Cardiac fibroblast (primary cell): ENCODE measurements around the gene PREX1.

ENCODE experiments used
- DNase-seq, 2 donors: peaks; one replicate each; pipeline versions ENCODE4 v3.0.0 to v3.0.0-alpha.2; 2010; ENCODE audit warnings: low read depth in 2 of 2
- H3K4me3 ChIP-seq, 2 donors: replicated peaks in 1 of 2; 1 replicate in 1 of 2; 2 replicates in 1 of 2; pipeline ENCODE4 v1.5.1; 2011; ENCODE audit warnings: low read depth in 2 of 2, low read length in 2 of 2, mild to moderate bottlenecking in 2 of 2, moderate library complexity in 1 of 2
- CTCF ChIP-seq: IDR thresholded peaks from one replicate; pipeline ENCODE4 v1.5.1; 2011; ENCODE audit warnings: low read depth, mild to moderate bottlenecking, low read length, inconsistent platforms

The PREX1 gene

DNA sequence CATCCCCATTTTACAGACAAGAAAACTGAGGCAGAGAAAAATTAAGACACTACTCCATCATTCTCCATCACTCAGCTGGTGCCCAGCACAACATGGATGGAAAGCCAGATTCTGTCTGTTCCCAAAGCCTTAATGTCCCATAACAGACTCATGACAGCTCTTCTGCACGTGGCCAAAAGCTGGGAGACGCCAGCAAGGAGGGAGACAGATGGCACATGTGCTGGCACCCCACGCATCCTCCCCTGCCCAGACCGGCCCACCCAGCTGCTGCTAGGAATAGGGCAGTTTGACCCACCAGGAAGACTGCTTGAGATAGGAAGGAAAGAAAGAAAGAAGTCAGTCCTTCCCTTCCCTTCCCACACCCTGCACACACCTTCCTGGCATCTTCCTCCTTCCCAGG is 96.3 kb downstream of the PREX1 start:
- no peak for TF ChIP-seq CTCF
- H3K4me3 ChIP-seq = no peak overlapping the region
- DNase-seq = no peak

DNA sequence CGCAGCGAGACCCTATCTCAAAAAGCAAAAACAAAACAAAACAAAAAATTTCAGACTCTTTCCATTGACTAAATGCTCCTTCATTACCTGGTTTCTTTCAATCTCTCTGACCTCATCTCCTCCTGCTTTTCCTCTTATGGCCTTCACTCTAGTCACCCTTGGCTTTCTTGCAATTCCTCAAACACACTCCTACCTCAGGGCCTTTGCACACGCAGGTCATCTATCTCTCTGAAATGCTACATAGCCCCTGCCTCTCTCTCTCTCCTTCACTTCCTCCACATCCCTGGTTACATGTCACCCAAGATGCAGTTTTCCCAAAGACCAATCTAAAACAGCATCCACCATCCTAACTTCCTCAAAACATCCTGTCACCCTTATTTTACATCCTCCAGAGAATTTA is 96.8 kb downstream of the PREX1 start:
- H3K4me3 ChIP-seq = no peak overlapping the region
- no peak for TF ChIP-seq CTCF
- DNase-seq = no peak

DNA sequence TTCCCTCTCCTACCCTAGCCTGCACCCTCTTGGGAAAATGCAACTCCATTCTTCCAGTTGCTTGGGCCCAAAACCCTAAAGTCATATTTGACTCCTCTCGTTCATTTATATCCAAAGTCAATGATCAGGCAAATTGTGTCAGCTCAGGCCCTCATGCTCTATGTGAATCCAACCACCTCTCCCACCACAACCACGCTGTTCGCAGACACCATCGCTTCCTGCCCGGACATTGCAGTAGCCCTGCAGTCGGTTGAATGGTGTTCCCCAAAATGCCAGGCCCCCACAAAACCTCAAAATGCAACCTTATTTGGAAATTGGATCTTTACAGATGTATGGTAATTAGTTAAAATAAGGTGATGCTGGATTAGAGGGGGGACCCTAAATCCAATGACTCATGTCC is 98.3 kb downstream of the PREX1 start:
- no peak overlapping the region for H3K4me3 ChIP-seq
- no peak for DNase-seq
- TF ChIP-seq CTCF = no peak

DNA sequence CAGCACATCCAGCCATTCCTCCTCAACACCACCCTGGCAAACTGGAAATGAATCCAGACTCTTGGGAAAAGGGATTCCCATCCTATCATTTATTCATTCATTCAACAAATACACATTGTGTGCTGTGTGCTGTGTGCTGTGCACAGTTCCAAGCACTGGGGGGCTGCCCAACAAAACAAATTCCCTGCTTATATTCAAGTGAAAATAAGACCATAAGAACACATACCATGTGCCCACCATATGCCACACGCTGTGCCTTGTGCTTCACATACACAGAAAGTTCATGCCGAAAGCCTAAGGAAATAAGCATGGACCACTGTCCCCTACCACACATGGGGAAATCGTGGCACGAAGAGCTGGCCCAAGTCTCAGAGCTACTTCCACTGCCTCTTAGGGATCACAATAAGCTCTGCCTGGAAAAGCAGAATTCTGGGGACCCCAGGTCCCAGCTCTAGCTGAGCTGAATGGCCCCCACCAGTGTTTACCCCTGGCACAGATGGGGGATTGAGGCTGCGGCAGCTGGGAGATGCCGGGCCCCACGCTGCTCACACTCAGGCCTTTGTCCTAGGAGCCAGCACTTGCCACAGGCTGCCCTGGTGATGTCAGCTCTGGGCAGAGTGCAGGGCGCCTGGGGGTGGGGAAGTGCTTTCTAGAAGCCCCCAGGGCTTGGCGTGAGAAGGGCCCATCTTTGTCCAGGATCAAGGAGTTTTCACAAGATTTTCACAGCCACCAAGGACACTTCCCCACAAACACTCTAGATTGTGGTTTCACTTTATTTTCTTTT is 99.6 kb downstream of the PREX1 start:
- TF ChIP-seq CTCF = no peak
- no peak overlapping the region for H3K4me3 ChIP-seq
- no peak for DNase-seq

GRCh38 chr20:48727226-48727625 is 100.6 kb downstream of the PREX1 start:
- TF ChIP-seq CTCF = no peak
- H3K4me3 ChIP-seq = no peak overlapping the region
- no peak for DNase-seq

- peak; percentile 44 to 65 for DNase-seq
Measured at GRCh38 chr20:48725555-48725991, 102.2 kb downstream of the PREX1 start.

More at GRCh38 chr20:48725555-48725991, 102.2 kb downstream of the PREX1 start:
- H3K4me3 ChIP-seq = no peak overlapping the region
- TF ChIP-seq CTCF = no peak
